ENCODE measurements around the gene AIFM3. TPM values are rescaled to one million over a fixed set of nuclear protein-coding genes. Genes with fewer than 3 reads are reported as not detected.

AIFM3 gene
- total and polyA plus RNA-seq, 2 donors (not counting 1 experiment from before 2014, with no cell fraction given) = 3.0 to 6.0 TPM

- CTCF ChIA-PET = interaction anchor here (0.6 to 1.8 kb wide), 5 partner anchors 9 to 147 kb away, joined by 3 to 8 read pairs (median 5); partner anchors contain the start of gene LZTR1
- no peak overlapping the region for H3K4me3 ChIP-seq (ENCODE audit: control extremely low read depth in 1 of 5, extremely low read depth in 1 of 5, insufficient read depth in 1 of 5, low read depth in 2 of 5, low read length in 4 of 5)
- no peaks in the 10 kb centered on the region for H3K36me3 ChIP-seq (replicated peaks in 1 of 2; ENCODE audit: control extremely low read depth in 1 of 2, control insufficient read depth in 1 of 2, extremely low read depth in 1 of 2, insufficient read depth in 2 of 2, low read length in 1 of 2)
- intact Hi-C loops (cut with micrococcal nuclease) = no loop called here
- no peaks in the 10 kb centered on the region for H4K20me1 ChIP-seq (ENCODE audit: control insufficient read depth, insufficient read depth, low read length, poor library complexity, severe bottlenecking)
- H3K27me3 Mint-ChIP-seq = peaks cover 16% of the 10 kb centered on the region
- no peak for ATAC-seq (ENCODE audit: low read depth)
- no peak overlapping the region for H3K27ac Mint-ChIP-seq
- H3K9me3 Mint-ChIP-seq (ENCODE audit: insufficient read depth) = no peaks in the 10 kb centered on the region
- no peaks in the 10 kb centered on the region for H3K79me2 ChIP-seq (ENCODE audit: control insufficient read depth, insufficient read depth, low read length)
- TF ChIP-seq CTCF (IDR thresholded peaks at IDR 0.05) (no peak), EZH2 (IDR thresholded peaks at IDR 0.05; ENCODE audit: borderline replicate concordance, insufficient read depth, low read depth, low read length, poor library complexity, severe bottlenecking) (no peak)
- no peak overlapping the region for H3K4me2 ChIP-seq (replicated peaks; ENCODE audit: low read depth, low read length, poor library complexity, severe bottlenecking)
- H3K4me1 Mint-ChIP-seq = peaks cover 39% of the 10 kb centered on the region
- H3K27ac ChIP-seq (ENCODE audit: low read length in 2 of 2) = no peak overlapping the region
- no peak overlapping the region for H3K4me3 Mint-ChIP-seq
- no peak overlapping the region for H2AFZ ChIP-seq (ENCODE audit: insufficient read depth, low read depth, low read length, poor library complexity, severe bottlenecking)
- POLR2A ChIA-PET = interaction anchor here (0.6 kb wide), 2 partner anchors 15 to 18 kb away, joined by 5 to 9 read pairs; no protein-coding TSS in a partner anchor
- no peaks in the 10 kb centered on the region for H3K9me3 ChIP-seq (ENCODE audit: control extremely low read depth in 1 of 3, control insufficient read depth in 2 of 3, insufficient read depth in 1 of 3, low read length in 2 of 3)
- peaks cover 0 to 34% (median 7%) of the 10 kb centered on the region in 4 experiments for H3K27me3 ChIP-seq (replicated peaks in 1 of 4; ENCODE audit: control extremely low read depth in 1 of 4, control insufficient read depth in 3 of 4, insufficient read depth in 4 of 4, low read length in 3 of 4)
- WGBS (ENCODE audit: insufficient coverage) = no CpG with 5 or more reads among the region's 6 CpGs
- no peak overlapping the region for H3K9ac ChIP-seq (ENCODE audit: low read length)
- DNase-seq = peak; percentile 16
- peaks cover 28 to 45% of the 10 kb centered on the region in 2 donors for H3K4me1 ChIP-seq (ENCODE audit: control insufficient read depth in 2 of 2, insufficient read depth in 2 of 2, low read length in 2 of 2)
These were observed 4.5 kb upstream of the AIFM3 start for GRCh38 chr22:20962491-20962945.

GRCh38 chr22:20963201-20964052, 3.6 kb upstream of the AIFM3 start:
- Histone ChIP-seq H3K36me3 (replicated peaks in 1 of 2; ENCODE audit: control extremely low read depth in 1 of 2, control insufficient read depth in 1 of 2, extremely low read depth in 1 of 2, insufficient read depth in 2 of 2, low read length in 1 of 2) (no peaks in the 10 kb centered on the region), H3K4me3 (ENCODE audit: control extremely low read depth in 1 of 5, extremely low read depth in 1 of 5, insufficient read depth in 1 of 5, low read depth in 2 of 5, low read length in 4 of 5) (no peak overlapping the region), H3K9ac (ENCODE audit: low read length) (no peak overlapping the region), H4K20me1 (ENCODE audit: control insufficient read depth, insufficient read depth, low read length, poor library complexity, severe bottlenecking) (no peaks in the 10 kb centered on the region), H3K4me1 (ENCODE audit: control insufficient read depth in 2 of 2, insufficient read depth in 2 of 2, low read length in 2 of 2) (peaks cover 29 to 46% of the 10 kb centered on the region in 2 donors), H3K27ac (ENCODE audit: low read length in 2 of 2) (no peak overlapping the region), H3K27me3 (replicated peaks in 1 of 4; ENCODE audit: control extremely low read depth in 1 of 4, control insufficient read depth in 3 of 4, insufficient read depth in 4 of 4, low read length in 3 of 4) (peaks cover 0 to 25% (median 3%) of the 10 kb centered on the region in 4 experiments), H2AFZ (ENCODE audit: insufficient read depth, low read depth, low read length, poor library complexity, severe bottlenecking) (no peak overlapping the region), H3K4me2 (replicated peaks; ENCODE audit: low read depth, low read length, poor library complexity, severe bottlenecking) (no peak overlapping the region), H3K79me2 (ENCODE audit: control insufficient read depth, insufficient read depth, low read length) (no peaks in the 10 kb centered on the region), H3K9me3 (ENCODE audit: control extremely low read depth in 1 of 3, control insufficient read depth in 2 of 3, insufficient read depth in 1 of 3, low read length in 2 of 3) (no peaks in the 10 kb centered on the region)
- POLR2A ChIA-PET = no interaction called here
- no peaks in the 10 kb centered on the region for H3K9me3 Mint-ChIP-seq (ENCODE audit: insufficient read depth)
- ATAC-seq (ENCODE audit: low read depth) (no peak), DNase-seq (peak; percentile 20)
- CTCF ChIA-PET = interaction anchor here (0.8 to 1.8 kb wide), 2 partner anchors 8 to 19 kb away, joined by 4 to 8 read pairs; partner anchors contain the start of gene LZTR1
- no peak overlapping the region for H3K27ac Mint-ChIP-seq
- intact Hi-C loops (cut with micrococcal nuclease) = no loop called here
- peaks cover 37% of the 10 kb centered on the region for H3K4me1 Mint-ChIP-seq
- TF ChIP-seq CTCF (IDR thresholded peaks at IDR 0.05) (no peak), EZH2 (IDR thresholded peaks at IDR 0.05; ENCODE audit: borderline replicate concordance, insufficient read depth, low read depth, low read length, poor library complexity, severe bottlenecking) (no peak)
- H3K4me3 Mint-ChIP-seq = peak overlapping the region; percentile 78
- H3K27me3 Mint-ChIP-seq = peaks cover 10% of the 10 kb centered on the region
- WGBS (ENCODE audit: insufficient coverage) = 78% methylated on average over 6 of the region's 7 CpGs
